K562 (cell line): ENCODE data around the gene CLCN6. TPM values are rescaled to one million over a fixed set of nuclear protein-coding genes. Genes with fewer than 3 reads are reported as not detected.

Experiments used
- ATF7 ChIP-seq: fragments of 450-650 bp; IDR thresholded peaks from 2 replicates; pipeline ENCODE4 v1.7.1; 2014; ENCODE audit warnings: mild to moderate bottlenecking, moderate library complexity
- CREB5 ChIP-seq: fragments of 250-450 bp; sonication (Bioruptor Pico); IDR thresholded peaks from 2 replicates; pipeline ENCODE4 v1.5.0; 2020; ENCODE audit warnings: mild to moderate bottlenecking
- FOXP1 ChIP-seq: sonication (generic); formaldehyde crosslinking; IDR thresholded peaks from 2 replicates; pipeline ENCODE4 v1.8.0; 2022; ENCODE audit warnings: mild to moderate bottlenecking, missing genetic modification reagents
- GTF2F1 ChIP-seq: IDR thresholded peaks from 2 replicates; pipeline ENCODE4 v1.6.1; 2011; ENCODE audit warnings: low read depth, low read length, improper control_type of control experiment
- JUN ChIP-seq, 2 experiments: sonication (generic) in 1 of 2; formaldehyde crosslinking in 1 of 2; IDR thresholded peaks; 2 replicates each; pipeline versions ENCODE4 v1.6.1 to v1.8.0; 2012 to 2022; ENCODE audit warnings: borderline replicate concordance in 2 of 2, mild to moderate bottlenecking in 2 of 2, improper control_type of control experiment in 1 of 2, low read depth in 1 of 2, low read length in 1 of 2, missing genetic modification reagents in 1 of 2
- KLF6 ChIP-seq: fragments of 250-450 bp; sonication (Bioruptor Pico); IDR thresholded peaks from 2 replicates; pipeline ENCODE4 v1.4.0; 2020; ENCODE audit warnings: mild to moderate bottlenecking, moderate library complexity, borderline replicate concordance
- MED1 ChIP-seq: sonication (generic); formaldehyde crosslinking; IDR thresholded peaks from 2 replicates; pipeline ENCODE4 v1.8.1; 2023; ENCODE audit warnings: missing genetic modification reagents, borderline replicate concordance
- MTA1 ChIP-seq: fragments of 450-650 bp; IDR thresholded peaks from 2 replicates; pipeline ENCODE4 v1.6.1; 2017; ENCODE audit warnings: borderline replicate concordance
- OTX1 ChIP-seq: fragments of 450-650 bp; formaldehyde crosslinking; IDR thresholded peaks from 2 replicates; pipeline ENCODE4 v1.4.0; 2022; ENCODE audit warnings: mild to moderate bottlenecking
- RNF2 ChIP-seq: sonication (generic); IDR thresholded peaks from 2 replicates; pipeline ENCODE4 v1.6.1; 2016
- RUNX1 ChIP-seq: sonication (generic); IDR thresholded peaks from 2 replicates; pipeline ENCODE4 v1.6.1; 2016; ENCODE audit warnings: antibody characterized with exemption, low read depth
- ZNF707 ChIP-seq: fragments of 250-450 bp; sonication (Bioruptor Pico); conservative IDR thresholded peaks from 2 replicates; pipeline ENCODE4 v1.8.0; 2022; ENCODE audit warnings: inconsistent platforms, mild to moderate bottlenecking, moderate library complexity
- polyA plus RNA-seq, 8 experiments: library from polyadenylated mRNA; depleted of rRNA in 4 of 8; stranded (reverse) in 5 of 8; unstranded in 3 of 8; fragments of >200 nt; fragmentation: Nextera tagmentation in 2 of 8; fragmentation: Illumina TruSeq in 1 of 8; extraction: Ambion mirVana in 2 of 8; extraction: Trizol in 1 of 8; gene quantifications; 2 replicates each; pipeline versions ENCODE4 v1.2.1 to v1.2.3, GENCODE V29; 2011 to 2014; ENCODE audit warnings: inconsistent platforms in 1 of 8, missing spikeins in 1 of 8
- total RNA-seq, 7 experiments: library from RNA; depleted of rRNA in 6 of 7; stranded (reverse); fragments of >200 nt in 6 of 7; fragmentation: Illumina TruSeq in 2 of 7; extraction: Trizol in 2 of 7; gene quantifications; 2 replicates each; pipeline versions ENCODE4 v1.2.1 to v1.2.3, GENCODE V29; 2011 to 2021; ENCODE audit warnings: low replicate concordance in 1 of 7
- TF ChIP-seq, protein P1 (sequence below), 2 experiments: fragments of 450-650 bp; formaldehyde crosslinking in 1 of 2; IDR thresholded peaks; 2 replicates each; pipeline versions ENCODE4 v1.4.0 to v1.6.1; 2014 to 2020; ENCODE audit warnings: mild to moderate bottlenecking in 2 of 2, borderline replicate concordance in 1 of 2, low read depth in 1 of 2
- TF ChIP-seq, protein P2 (sequence below): fragments of 450-650 bp; formaldehyde crosslinking; IDR thresholded peaks from 2 replicates; pipeline ENCODE4 v1.4.0; 2020; ENCODE audit warnings: mild to moderate bottlenecking, moderate library complexity

Gene CLCN6
- total and polyA plus RNA-seq, 9 of the 15 experiments (the other 6 are each of a cell fraction or from before 2014, with no cell fraction given) = 2.0 to 21.8 (median 13.6) TPM

DNA sequence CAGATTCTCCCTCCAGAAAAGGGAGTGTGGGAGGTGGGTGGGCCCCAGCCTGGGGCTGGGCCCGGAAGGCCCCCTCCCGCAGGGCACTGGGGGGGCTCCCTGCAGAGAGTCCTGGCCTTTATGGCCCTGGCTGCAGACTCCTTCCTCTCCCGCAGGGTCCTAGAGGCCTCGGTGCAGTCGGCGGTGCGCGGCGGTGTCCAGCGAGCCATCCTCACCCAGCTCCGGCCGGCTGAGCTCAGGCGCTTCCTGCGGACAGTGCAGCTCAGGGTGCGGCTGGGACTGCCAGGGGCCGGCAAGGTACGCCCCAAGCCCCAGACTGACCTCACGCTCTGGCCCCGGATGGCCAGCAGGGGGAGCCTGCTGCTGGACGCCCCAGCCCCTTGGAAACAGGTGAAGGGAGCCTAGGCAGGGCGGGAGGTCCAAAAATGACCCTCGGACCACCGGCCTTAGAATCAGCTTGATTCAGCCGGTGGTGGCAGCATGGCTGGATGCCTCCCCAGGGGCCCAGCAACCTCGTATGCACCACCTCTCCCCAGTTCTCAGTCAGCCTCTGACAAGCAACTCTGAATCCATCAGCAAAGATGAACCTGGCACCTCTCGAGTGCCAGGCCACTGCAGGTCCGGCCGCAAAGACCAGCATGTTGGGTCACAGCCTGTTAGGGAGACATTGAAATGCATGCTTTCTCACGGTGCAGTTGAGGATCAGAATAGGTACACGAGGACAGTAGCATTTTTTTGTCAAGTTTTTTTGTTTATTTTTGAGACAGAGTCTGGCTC is 20.8 kb upstream of the CLCN6 start (continued):
- TF ChIP-seq, protein P1, sequence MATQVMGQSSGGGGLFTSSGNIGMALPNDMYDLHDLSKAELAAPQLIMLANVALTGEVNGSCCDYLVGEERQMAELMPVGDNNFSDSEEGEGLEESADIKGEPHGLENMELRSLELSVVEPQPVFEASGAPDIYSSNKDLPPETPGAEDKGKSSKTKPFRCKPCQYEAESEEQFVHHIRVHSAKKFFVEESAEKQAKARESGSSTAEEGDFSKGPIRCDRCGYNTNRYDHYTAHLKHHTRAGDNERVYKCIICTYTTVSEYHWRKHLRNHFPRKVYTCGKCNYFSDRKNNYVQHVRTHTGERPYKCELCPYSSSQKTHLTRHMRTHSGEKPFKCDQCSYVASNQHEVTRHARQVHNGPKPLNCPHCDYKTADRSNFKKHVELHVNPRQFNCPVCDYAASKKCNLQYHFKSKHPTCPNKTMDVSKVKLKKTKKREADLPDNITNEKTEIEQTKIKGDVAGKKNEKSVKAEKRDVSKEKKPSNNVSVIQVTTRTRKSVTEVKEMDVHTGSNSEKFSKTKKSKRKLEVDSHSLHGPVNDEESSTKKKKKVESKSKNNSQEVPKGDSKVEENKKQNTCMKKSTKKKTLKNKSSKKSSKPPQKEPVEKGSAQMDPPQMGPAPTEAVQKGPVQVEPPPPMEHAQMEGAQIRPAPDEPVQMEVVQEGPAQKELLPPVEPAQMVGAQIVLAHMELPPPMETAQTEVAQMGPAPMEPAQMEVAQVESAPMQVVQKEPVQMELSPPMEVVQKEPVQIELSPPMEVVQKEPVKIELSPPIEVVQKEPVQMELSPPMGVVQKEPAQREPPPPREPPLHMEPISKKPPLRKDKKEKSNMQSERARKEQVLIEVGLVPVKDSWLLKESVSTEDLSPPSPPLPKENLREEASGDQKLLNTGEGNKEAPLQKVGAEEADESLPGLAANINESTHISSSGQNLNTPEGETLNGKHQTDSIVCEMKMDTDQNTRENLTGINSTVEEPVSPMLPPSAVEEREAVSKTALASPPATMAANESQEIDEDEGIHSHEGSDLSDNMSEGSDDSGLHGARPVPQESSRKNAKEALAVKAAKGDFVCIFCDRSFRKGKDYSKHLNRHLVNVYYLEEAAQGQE (IDR thresholded peaks at IDR 0.05; ENCODE audit: borderline replicate concordance) = peak; percentile 93
- TF ChIP-seq, protein P1 (CRISPR knock-in tag; IDR thresholded peaks at IDR 0.05; ENCODE audit: low read depth) = peak; percentile 73; the same call in 1 of the 2 replicates
- peak; percentile 87 for TF ChIP-seq FOXP1 (CRISPR knock-in tag)
- TF ChIP-seq ZNF707 = no peak
- TF ChIP-seq ATF7 = peak; percentile 82
- no peak for TF ChIP-seq KLF6 (CRISPR knock-in tag)
- 0 out of 2 replicates have a peak, but pooled peaks have one; percentile 14 for TF ChIP-seq JUN (IDR thresholded peaks at IDR 0.05; ENCODE audit: borderline replicate concordance, low read depth, low read length)
- TF ChIP-seq JUN (CRISPR knock-in tag; IDR thresholded peaks at IDR 0.05; ENCODE audit: borderline replicate concordance) = no peak
- TF ChIP-seq OTX1 = no peak; the same call in 1 of the 2 replicates
- TF ChIP-seq MED1 (CRISPR knock-in tag) = no peak
- TF ChIP-seq MTA1 = no peak
- peak; percentile 66; the same call in 1 of the 2 replicates for TF ChIP-seq RNF2
- TF ChIP-seq GTF2F1 = 0 out of 2 replicates have a peak, but pooled peaks have one; percentile 48
- 0 out of 2 replicates have a peak, but pooled peaks have one; percentile 50 for TF ChIP-seq CREB5
- TF ChIP-seq RUNX1 = no peak
- TF ChIP-seq, protein P2, sequence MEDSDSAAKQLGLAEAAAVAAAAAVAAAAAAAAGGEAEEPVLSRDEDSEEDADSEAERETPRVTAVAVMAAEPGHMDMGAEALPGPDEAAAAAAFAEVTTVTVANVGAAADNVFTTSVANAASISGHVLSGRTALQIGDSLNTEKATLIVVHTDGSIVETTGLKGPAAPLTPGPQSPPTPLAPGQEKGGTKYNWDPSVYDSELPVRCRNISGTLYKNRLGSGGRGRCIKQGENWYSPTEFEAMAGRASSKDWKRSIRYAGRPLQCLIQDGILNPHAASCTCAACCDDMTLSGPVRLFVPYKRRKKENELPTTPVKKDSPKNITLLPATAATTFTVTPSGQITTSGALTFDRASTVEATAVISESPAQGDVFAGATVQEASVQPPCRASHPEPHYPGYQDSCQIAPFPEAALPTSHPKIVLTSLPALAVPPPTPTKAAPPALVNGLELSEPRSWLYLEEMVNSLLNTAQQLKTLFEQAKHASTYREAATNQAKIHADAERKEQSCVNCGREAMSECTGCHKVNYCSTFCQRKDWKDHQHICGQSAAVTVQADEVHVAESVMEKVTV (CRISPR knock-in tag) = peak; percentile 59; the same call in 1 of the 2 replicates
